HepG2 (cell line): ENCODE results near the gene TTC21B. TPM values are rescaled to one million over a fixed set of nuclear protein-coding genes. Genes with fewer than 3 reads are reported as not detected.

Experiments
- ATAC-seq: fragments of 200-7000 bp; cut with Tn5 transposase; 3 replicates; pipeline ENCODE4 v1.9.1; 2020; ENCODE audit warnings: mild to moderate bottlenecking, moderate library complexity
- BruUV-seq: library from RNA; stranded (reverse); fragments of 400-500 nt; replicated peaks from 2 replicates; lab custom pipeline; 2021; lab: Mats Ljungman, UMichigan
- CTCF ChIA-PET: fragments of 300-600 bp; formaldehyde crosslinking; extraction: SDS; loops from one replicate; lab custom pipeline; 2021; ENCODE audit warnings: low total read pairs, inconsistent platforms, low intra/inter-chr PET ratio; lab: Yijun Ruan, JAX
- POLR2A ChIA-PET: fragments of 350-600 bp; sonication (Branson Sonifier 250); formaldehyde crosslinking; loops from one replicate; lab custom pipeline; 2020; ENCODE audit warnings: antibody characterized with exemption, inconsistent platforms; lab: Yijun Ruan, JAX
- DNase-seq: peaks from one replicate; pipeline ENCODE4 v3.0.0-alpha.2; 2015; ENCODE audit warnings: low spot score
- FAIRE-seq: peaks from 3 replicates; lab custom pipeline; 2011; peaks lifted over from hg19 to GRCh38; lab: Jason Lieb, UNC
- H2AFZ ChIP-seq: one replicate; pipeline ENCODE4 v1.6.1; 2011; ENCODE audit warnings: low read length, inconsistent platforms
- H3K27ac ChIP-seq: fragments of 300-600 bp; 3 replicates; pipeline ENCODE4 v1.8.0; 2011; ENCODE audit warnings: mixed run types, mild to moderate bottlenecking, mixed read lengths, low read length, inconsistent platforms; ENCODE audit not compliant: insufficient read depth; ENCODE audit errors: extremely low read length
- H3K27me3 ChIP-seq, 2 experiments: fragments of 200-600 bp in 1 of 2; 2 replicates in 1 of 2; 3 replicates in 1 of 2; pipeline versions ENCODE4 v1.6.0 to v1.8.0; 2011; ENCODE audit warnings: low read length in 2 of 2, mild to moderate bottlenecking in 2 of 2, moderate library complexity in 2 of 2, inconsistent platforms in 1 of 2; ENCODE audit not compliant: insufficient read depth in 2 of 2, control insufficient read depth in 1 of 2
- H3K36me3 ChIP-seq, 2 experiments: fragments of 200-600 bp in 1 of 2; replicated peaks in 1 of 2; 2 replicates in 1 of 2; 3 replicates in 1 of 2; pipeline versions ENCODE4 v1.5.1 to v1.8.0; 2011; ENCODE audit warnings: low read length in 2 of 2, inconsistent platforms in 1 of 2; ENCODE audit not compliant: insufficient read depth in 2 of 2, control insufficient read depth in 1 of 2
- H3K4me1 ChIP-seq: 2 replicates; pipeline ENCODE4 v1.5.1; 2012; ENCODE audit warnings: low read length, inconsistent platforms; ENCODE audit not compliant: insufficient read depth
- H3K4me2 ChIP-seq: 2 replicates; pipeline ENCODE4 v1.6.0; 2011; ENCODE audit warnings: low read depth, low read length, inconsistent platforms
- H3K4me3 ChIP-seq, 3 experiments: fragments of 200-600 bp in 1 of 3; sonication (generic), shearing (Covaris generic) in 1 of 3; replicated peaks in 1 of 3; 2 replicates each; pipeline ENCODE4 v1.5.1; 2011 to 2016; ENCODE audit warnings: low read length in 3 of 3, inconsistent platforms in 2 of 3, low read depth in 2 of 3, mild to moderate bottlenecking in 2 of 3, control low read depth in 1 of 3, mixed read lengths in 1 of 3; ENCODE audit not compliant: insufficient read depth in 1 of 3
- H3K79me2 ChIP-seq: one replicate; pipeline ENCODE4 v1.6.1; 2011; ENCODE audit warnings: low read length, inconsistent platforms; ENCODE audit not compliant: insufficient read depth
- H3K9ac ChIP-seq: 2 replicates; pipeline ENCODE4 v1.6.0; 2011; ENCODE audit warnings: mild to moderate bottlenecking, low read depth, low read length, inconsistent platforms; ENCODE audit not compliant: insufficient read depth
- H3K9me3 ChIP-seq: 2 replicates; pipeline ENCODE4 v1.5.1; 2012; ENCODE audit warnings: mild to moderate bottlenecking, low read length
- H4K20me1 ChIP-seq: 2 replicates; pipeline ENCODE4 v1.6.0; 2011; ENCODE audit warnings: inconsistent platforms, mild to moderate bottlenecking, low read length, moderate library complexity; ENCODE audit not compliant: insufficient read depth
- ATF3 ChIP-seq: sonication (generic); formaldehyde crosslinking; IDR thresholded peaks from 2 replicates; pipeline ENCODE4 v1.4.0; 2020; ENCODE audit warnings: missing genetic modification reagents
- ATM ChIP-seq: fragments of 450-650 bp; IDR thresholded peaks from 2 replicates; pipeline ENCODE4 v1.7.1; 2017; ENCODE audit warnings: mild to moderate bottlenecking, borderline replicate concordance
- CENPX ChIP-seq: sonication (generic); formaldehyde crosslinking; IDR thresholded peaks from 2 replicates; pipeline ENCODE4 v1.9.0; 2021; ENCODE audit warnings: mild to moderate bottlenecking, missing genetic modification reagents, moderate library complexity
- CSRNP2 ChIP-seq: sonication (generic); formaldehyde crosslinking; conservative IDR thresholded peaks from 2 replicates; pipeline ENCODE4 v1.8.0; 2022; ENCODE audit warnings: low read depth, missing genetic modification reagents
- ELF4 ChIP-seq: sonication (generic); formaldehyde crosslinking; IDR thresholded peaks from 2 replicates; pipeline ENCODE4 v1.5.0; 2020; ENCODE audit warnings: missing genetic modification reagents, mild to moderate bottlenecking, moderate library complexity, borderline replicate concordance
- HMGXB4 ChIP-seq, 2 experiments: sonication (generic) in 1 of 2; formaldehyde crosslinking in 1 of 2; IDR thresholded peaks; 2 replicates each; pipeline versions ENCODE4 v1.4.0 to v1.6.1; 2018 to 2020; ENCODE audit warnings: missing genetic modification reagents in 2 of 2, borderline replicate concordance in 1 of 2, low read depth in 1 of 2, mild to moderate bottlenecking in 1 of 2, missing biosample characterization in 1 of 2
- KAT2B ChIP-seq: fragments of 150-350 bp; IDR thresholded peaks from 2 replicates; pipeline ENCODE4 v1.6.1; 2014; ENCODE audit warnings: low read depth, low read length, borderline replicate concordance
- SPEN ChIP-seq: sonication (generic); formaldehyde crosslinking; IDR thresholded peaks from 2 replicates; pipeline ENCODE4 v1.5.1; 2020; ENCODE audit warnings: low read depth, mild to moderate bottlenecking, missing genetic modification reagents
- TAF15 ChIP-seq: fragments of 200-400 bp; formaldehyde crosslinking; IDR thresholded peaks from one replicate; pipeline ENCODE4 v1.6.1; 2018; ENCODE audit warnings: mild to moderate bottlenecking, low read depth, low read length; ENCODE audit not compliant: poor library complexity, severe bottlenecking
- U2AF1 ChIP-seq: fragments of 200-400 bp; formaldehyde crosslinking; optimal IDR thresholded peaks from 2 replicates; pipeline ENCODE3; 2017; ENCODE audit warnings: mild to moderate bottlenecking, low read depth, low read length
- ZNF326 ChIP-seq: sonication (generic); formaldehyde crosslinking; IDR thresholded peaks from 2 replicates; pipeline ENCODE4 v1.4.0; 2020; ENCODE audit warnings: missing genetic modification reagents, borderline replicate concordance
- ZNF572 ChIP-seq: sonication (generic); formaldehyde crosslinking; IDR thresholded peaks from 2 replicates; pipeline ENCODE4 v1.5.1; 2020; ENCODE audit warnings: mild to moderate bottlenecking, missing genetic modification reagents
- ZNF672 ChIP-seq: sonication (generic); formaldehyde crosslinking; IDR thresholded peaks from 2 replicates; pipeline ENCODE4 v1.8.1; 2022; ENCODE audit warnings: missing genetic modification reagents
- ZNF710 ChIP-seq: sonication (generic); formaldehyde crosslinking; IDR thresholded peaks from 2 replicates; pipeline ENCODE4 v1.5.0; 2020; ENCODE audit warnings: mild to moderate bottlenecking, missing genetic modification reagents, borderline replicate concordance
- WGBS: methylation state at CpG from one replicate; pipeline ENCODE4 v1.1.6; 2017; ENCODE audit warnings: low lambda C conversion rate; 5-methylcytosine and 5-hydroxymethylcytosine counted together
- in situ Hi-C: cut with HindIII; loops from 2 replicates; pipeline ENCODE4 v1.10.0; 2017; ENCODE audit warnings: low pct_unique_long_range_greater_than_20kb; ENCODE audit not compliant: extremely low pct_ligation_motif_present
- intact Hi-C: fragments of 100-400 bp; cut with micrococcal nuclease; formaldehyde crosslinking; loops from one replicate; pipeline ENCODE4 v1.10.0; 2022; ENCODE audit not compliant: unreplicated experiment
- polyA plus RNA-seq, 8 experiments: library from polyadenylated mRNA; depleted of rRNA in 3 of 8; stranded (reverse) in 7 of 8; unstranded in 1 of 8; fragments of >200 nt; fragmentation: Illumina TruSeq in 4 of 8; extraction: Trizol in 4 of 8; gene quantifications; 2 replicates each; pipeline versions ENCODE4 v1.2.1 to v1.2.3, GENCODE V29; 2011 to 2016; ENCODE audit warnings: low read depth in 4 of 8, missing spikeins in 1 of 8, mixed read lengths in 1 of 8; ENCODE audit not compliant: insufficient read depth in 1 of 8
- total RNA-seq, 5 experiments: library from RNA; depleted of rRNA; stranded (reverse); fragments of >200 nt; fragmentation: Illumina TruSeq; extraction: Trizol; gene quantifications; 2 replicates each; pipeline ENCODE4 v1.2.3, GENCODE V29; 2016; ENCODE audit warnings: low read depth in 1 of 5

Gene TTC21B
- total and polyA plus RNA-seq, 2 of the 13 experiments (the other 11 are each of a cell fraction or from before 2014, with no cell fraction given): 39.1 to 67.1 TPM

- TF ChIP-seq ZNF710 (CRISPR knock-in tag) (no peak), ZNF326 (CRISPR knock-in tag) (no peak)
Measured at GRCh38 chr2:165846056-165846455, 107.5 kb downstream of the TTC21B start (continued).

GRCh38 chr2:165844216-165844615 is 109.4 kb downstream of the TTC21B start:
- Histone ChIP-seq H2AFZ (no peak overlapping the region), H3K27ac (no peak overlapping the region), H3K9ac (no peak overlapping the region), H3K4me2 (no peak overlapping the region), H3K4me3 (no peak overlapping the region), H3K36me3 (no peaks in the 10 kb centered on the region), H4K20me1 (no peaks in the 10 kb centered on the region), H3K27me3 (no peaks in the 10 kb centered on the region), H3K4me1 (no peaks in the 10 kb centered on the region), H3K79me2 (no peaks in the 10 kb centered on the region), H3K9me3 (no peaks in the 10 kb centered on the region)
- ATAC-seq (no peak), FAIRE-seq (no peak), DNase-seq (no peak)
- in situ Hi-C loops (no loop called here), intact Hi-C loops (no loop called here)
- no TSS peak for BruUV-seq
- 24% methylated on average over 2 of the region's 2 CpGs for WGBS
- ChIA-PET CTCF (no interaction called here), POLR2A (no interaction called here)
- TF ChIP-seq ZNF672 (CRISPR knock-in tag) (no peak), SPEN (no peak), ELF4 (CRISPR knock-in tag) (no peak), U2AF1 (no peak), ATF3 (CRISPR knock-in tag) (no peak), ZNF572 (CRISPR knock-in tag) (no peak), HMGXB4 (CRISPR knock-in tag; IDR thresholded peaks at IDR 0.05; ENCODE audit: borderline replicate concordance in 1 of 2, low read depth in 1 of 2) (no peak), CSRNP2 (no peak), TAF15 (no peak), KAT2B (no peak), CENPX (CRISPR knock-in tag) (no peak), ATM (no peak)
